Gastroesophageal sphincter (tissue), 4 donors: Measurements from ENCODE around the gene CCT6A. TPM values are rescaled to one million over a fixed set of nuclear protein-coding genes. Genes with fewer than 3 reads are reported as not detected.
"Not testable (repeated sequence)": the region's sequence is repeated elsewhere in the genome, so short reads cannot be mapped to it uniquely, and the experiment has no call there.

ENCODE experiments used
- ATAC-seq: fragments of 150-250 bp; one replicate; pipeline ENCODE4 v1.9.1; 2016; ENCODE audit warnings: mild to moderate bottlenecking, moderate library complexity
- H3K27ac ChIP-seq, 4 donors: fragments of 200-600 bp; sonication (generic) in 3 of 4; 1 replicate in 3 of 4; 2 replicates in 1 of 4; pipeline ENCODE4 v1.5.1; 2016 to 2019
- H3K27me3 ChIP-seq: fragments of 200-600 bp; sonication (generic); one replicate; pipeline ENCODE4 v1.5.1; 2019
- H3K36me3 ChIP-seq, 2 donors: fragments of 200-600 bp; sonication (generic); one replicate each; pipeline ENCODE4 v1.5.1; 2019; ENCODE audit warnings: control low read depth in 1 of 2
- H3K4me1 ChIP-seq, 3 donors: fragments of 200-600 bp; sonication (generic); 1 replicate in 2 of 3; 2 replicates in 1 of 3; pipeline ENCODE4 v1.5.1; 2016 to 2019; ENCODE audit warnings: control low read depth in 2 of 3
- H3K4me3 ChIP-seq, 2 donors: fragments of 200-600 bp; sonication (generic); one replicate each; pipeline ENCODE4 v1.5.1; 2019; ENCODE audit warnings: mild to moderate bottlenecking in 1 of 2, moderate library complexity in 1 of 2
- H3K9me3 ChIP-seq, 3 donors: fragments of 200-600 bp; sonication (generic); one replicate each; pipeline ENCODE4 v1.5.1; 2017 to 2019; ENCODE audit warnings: control low read depth in 2 of 3
- EP300 ChIP-seq: sonication (generic); formaldehyde crosslinking; IDR thresholded peaks from one replicate; pipeline ENCODE4 v1.6.1; 2017; ENCODE audit warnings: antibody characterized with exemption, mild to moderate bottlenecking
- POLR2A ChIP-seq, 2 donors: fragments of 450-650 bp; IDR thresholded peaks; one replicate each; pipeline ENCODE4 v1.6.1; 2017; ENCODE audit warnings: antibody characterized with exemption in 2 of 2, mild to moderate bottlenecking in 2 of 2, moderate library complexity in 1 of 2
- POLR2AphosphoS5 ChIP-seq: sonication (generic); formaldehyde crosslinking; IDR thresholded peaks from one replicate; pipeline ENCODE4 v1.6.1; 2017; ENCODE audit warnings: antibody characterized with exemption
- WGBS, 2 donors: methylation state at CpG; one replicate each; pipeline ENCODE4 v1.1.5; 2018; ENCODE audit warnings: low coverage in 1 of 2; 5-methylcytosine and 5-hydroxymethylcytosine counted together
- total RNA-seq, 4 donors: library from RNA; depleted of rRNA; stranded (reverse); fragments of >200 nt; gene quantifications; one replicate each; pipeline ENCODE4 v1.1.0, GENCODE V29; 2016
- TF ChIP-seq, protein P1 (sequence below), 4 experiments: fragments of 200-600 bp in 2 of 4; fragments of 450-650 bp in 2 of 4; sonication (generic) in 1 of 4; IDR thresholded peaks; one replicate each; pipeline ENCODE4 v1.5.1; 2017 to 2019; ENCODE audit warnings: antibody characterized with exemption in 4 of 4, mild to moderate bottlenecking in 2 of 4, moderate library complexity in 2 of 4

The CCT6A gene
- total RNA-seq, 4 donors from 2014 or later: 88.3 to 138 (median 116) TPM

DNA sequence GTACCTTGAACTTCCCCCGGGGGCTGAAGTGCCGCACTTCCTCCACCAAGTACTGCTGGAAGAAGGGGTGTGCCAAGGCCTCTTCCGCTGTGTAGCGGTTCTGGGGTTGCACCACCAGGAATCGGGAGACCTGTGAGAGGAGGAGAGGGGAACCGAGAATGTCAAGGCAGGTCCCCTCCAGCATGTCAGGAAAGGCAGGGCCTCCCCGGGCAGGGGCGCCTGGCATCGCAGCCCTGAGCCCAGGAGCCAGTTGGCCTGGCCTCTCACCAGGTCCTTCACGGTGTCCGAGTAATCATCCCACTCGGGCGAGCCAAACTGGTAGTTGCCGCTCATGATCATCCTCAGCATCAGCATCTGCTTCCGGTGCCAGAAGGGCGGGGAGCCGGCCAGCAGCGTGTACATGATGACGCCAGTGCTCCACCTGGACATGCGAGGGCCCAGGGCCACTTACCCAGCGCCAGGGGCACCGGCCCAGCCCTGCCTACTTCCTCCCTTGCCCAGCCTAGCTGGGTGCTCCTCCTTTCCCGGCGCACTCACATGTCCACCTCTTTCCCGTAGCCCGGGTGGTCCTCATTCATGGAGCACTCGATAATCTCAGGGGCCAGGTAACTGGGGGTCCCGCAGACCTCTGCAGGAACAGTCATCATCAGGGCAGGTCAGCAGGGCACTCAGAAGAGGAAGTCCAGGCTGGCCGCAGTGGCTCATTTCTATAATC is 30.2 kb downstream of the CCT6A start:
- H3K27ac ChIP-seq: peak overlapping the region in 1 of 4 donors; percentile 3
- H3K4me1 ChIP-seq: peaks cover 0 to 36% (median 14%) of the 10 kb centered on the region in 3 donors
- WGBS, 2 donors: 91 to 100% methylated on average over 5 to 9 of the region's 29 CpGs
- H3K9me3 ChIP-seq: no peaks in the 10 kb centered on the region
- no peak overlapping the region for H3K4me3 ChIP-seq
- TF ChIP-seq POLR2A (IDR thresholded peaks at IDR 0.05) (no peak), POLR2AphosphoS5 (no peak), EP300 (no peak)
- TF ChIP-seq, protein P1, sequence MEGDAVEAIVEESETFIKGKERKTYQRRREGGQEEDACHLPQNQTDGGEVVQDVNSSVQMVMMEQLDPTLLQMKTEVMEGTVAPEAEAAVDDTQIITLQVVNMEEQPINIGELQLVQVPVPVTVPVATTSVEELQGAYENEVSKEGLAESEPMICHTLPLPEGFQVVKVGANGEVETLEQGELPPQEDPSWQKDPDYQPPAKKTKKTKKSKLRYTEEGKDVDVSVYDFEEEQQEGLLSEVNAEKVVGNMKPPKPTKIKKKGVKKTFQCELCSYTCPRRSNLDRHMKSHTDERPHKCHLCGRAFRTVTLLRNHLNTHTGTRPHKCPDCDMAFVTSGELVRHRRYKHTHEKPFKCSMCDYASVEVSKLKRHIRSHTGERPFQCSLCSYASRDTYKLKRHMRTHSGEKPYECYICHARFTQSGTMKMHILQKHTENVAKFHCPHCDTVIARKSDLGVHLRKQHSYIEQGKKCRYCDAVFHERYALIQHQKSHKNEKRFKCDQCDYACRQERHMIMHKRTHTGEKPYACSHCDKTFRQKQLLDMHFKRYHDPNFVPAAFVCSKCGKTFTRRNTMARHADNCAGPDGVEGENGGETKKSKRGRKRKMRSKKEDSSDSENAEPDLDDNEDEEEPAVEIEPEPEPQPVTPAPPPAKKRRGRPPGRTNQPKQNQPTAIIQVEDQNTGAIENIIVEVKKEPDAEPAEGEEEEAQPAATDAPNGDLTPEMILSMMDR (IDR thresholded peaks at IDR 0.05): no peak
- H3K27me3 ChIP-seq: no peaks in the 10 kb centered on the region
- no peak for ATAC-seq
- peaks cover 0 to 62% of the 10 kb centered on the region in 2 donors for H3K36me3 ChIP-seq

GRCh38 chr7:56083150-56083785 is 31.7 kb downstream of the CCT6A start:
- H3K27ac ChIP-seq: peak overlapping the region in 1 of 4 donors; percentile 2
- 4 to 12% methylated on average over 4 to 9 of the region's 13 CpGs for WGBS, 2 donors
- peak; percentile 37 for ATAC-seq

DNA sequence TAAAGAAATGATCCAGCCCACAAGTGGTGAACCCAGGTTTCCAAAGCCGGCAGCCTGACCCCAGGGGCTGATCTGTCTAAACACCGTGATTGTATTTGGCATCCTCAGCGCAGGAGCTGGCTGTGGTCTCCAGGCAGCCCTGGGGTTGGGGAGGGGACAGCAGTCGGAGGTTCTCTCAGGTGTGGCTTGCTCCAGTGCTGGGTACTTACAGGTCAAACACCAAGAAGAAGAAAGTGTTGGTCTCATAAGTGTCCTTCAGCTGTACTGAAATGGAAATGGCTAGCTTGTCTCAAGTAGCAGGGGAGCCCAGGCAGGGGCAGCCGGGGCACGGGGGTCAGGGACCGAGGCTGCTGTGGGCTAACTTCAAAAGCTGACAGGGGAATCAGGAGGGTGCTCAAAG is 35.2 kb downstream of the CCT6A start:
- Histone ChIP-seq H3K36me3 (peaks cover 0 to 54% of the 10 kb centered on the region in 2 donors), H3K4me3 (no peak overlapping the region), H3K9me3 (no peaks in the 10 kb centered on the region), H3K4me1 (peaks cover 0 to 21% (median 9%) of the 10 kb centered on the region in 3 donors), H3K27ac (no peak overlapping the region), H3K27me3 (no peaks in the 10 kb centered on the region)
- TF ChIP-seq POLR2A (IDR thresholded peaks at IDR 0.05) (no peak), POLR2AphosphoS5 (no peak), EP300 (no peak)
- TF ChIP-seq, protein P1 (IDR thresholded peaks at IDR 0.05): no peak
- no peak for ATAC-seq
- 87 to 96% methylated on average over 4 to 7 of the region's 7 CpGs for WGBS, 2 donors

More at GRCh38 chr7:56083150-56083785, 31.7 kb downstream of the CCT6A start:
- Histone ChIP-seq H3K27me3 (no peaks in the 10 kb centered on the region), H3K4me1 (peaks cover 0 to 36% (median 14%) of the 10 kb centered on the region in 3 donors), H3K9me3 (no peaks in the 10 kb centered on the region), H3K4me3 (no peak overlapping the region), H3K36me3 (peaks cover 0 to 62% of the 10 kb centered on the region in 2 donors)
- TF ChIP-seq POLR2A (IDR thresholded peaks at IDR 0.05) (no peak), POLR2AphosphoS5 (no peak), EP300 (no peak)

GRCh38 chr7:56087445-56087844 is 35.9 kb downstream of the CCT6A start:
- no peaks in the 10 kb centered on the region for H3K9me3 ChIP-seq
- peaks cover 0 to 47% of the 10 kb centered on the region in 2 donors for H3K36me3 ChIP-seq
- H3K27ac ChIP-seq: no peak overlapping the region
- H3K27me3 ChIP-seq: no peaks in the 10 kb centered on the region
- no peak overlapping the region for H3K4me3 ChIP-seq
- no peak for TF ChIP-seq EP300
- 87% methylated on average over 10 of the region's 16 CpGs; no CpG with 5 or more reads in 1 of the 2 donors for WGBS, 2 donors
- no peak for ATAC-seq
- H3K4me1 ChIP-seq: peaks cover 0 to 28% (median 16%) of the 10 kb centered on the region in 3 donors

DNA sequence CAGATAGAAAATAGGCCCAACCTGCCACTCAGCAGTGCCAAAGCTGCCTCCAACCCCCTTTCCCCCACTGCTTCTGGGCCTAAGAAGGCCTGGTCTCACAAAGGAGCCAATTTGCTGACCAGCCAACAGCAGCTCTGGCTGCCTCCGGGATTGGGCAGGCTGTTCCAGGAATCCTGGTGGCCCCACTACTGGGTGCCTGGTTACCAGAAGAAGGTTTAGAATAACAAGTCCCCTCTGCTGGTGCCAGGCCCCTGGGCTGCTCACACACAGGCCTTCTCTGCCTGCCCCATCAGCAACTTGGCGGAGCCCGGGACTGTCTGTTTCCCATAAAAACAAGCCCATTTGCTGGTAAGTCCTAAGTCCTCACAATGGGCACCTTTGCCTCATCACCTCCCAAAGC is 40.0 kb downstream of the CCT6A start:
- TF ChIP-seq POLR2A (IDR thresholded peaks at IDR 0.05) (no peak), EP300 (no peak), POLR2AphosphoS5 (peak; percentile 52)
- WGBS, 2 donors: 0 to 29% methylated on average over 1 of the region's 3 CpGs
- no peaks in the 10 kb centered on the region for H3K9me3 ChIP-seq
- no peak overlapping the region for H3K4me3 ChIP-seq
- ATAC-seq: peak; percentile 31
- no peaks in the 10 kb centered on the region for H3K27me3 ChIP-seq
- H3K27ac ChIP-seq: peak overlapping the region in 3 of 4 donors; percentile 71 to 76 (median 74)
- peaks cover 0 to 28% (median 20%) of the 10 kb centered on the region in 3 donors for H3K4me1 ChIP-seq
- peaks cover 0 to 29% of the 10 kb centered on the region in 2 donors for H3K36me3 ChIP-seq

DNA sequence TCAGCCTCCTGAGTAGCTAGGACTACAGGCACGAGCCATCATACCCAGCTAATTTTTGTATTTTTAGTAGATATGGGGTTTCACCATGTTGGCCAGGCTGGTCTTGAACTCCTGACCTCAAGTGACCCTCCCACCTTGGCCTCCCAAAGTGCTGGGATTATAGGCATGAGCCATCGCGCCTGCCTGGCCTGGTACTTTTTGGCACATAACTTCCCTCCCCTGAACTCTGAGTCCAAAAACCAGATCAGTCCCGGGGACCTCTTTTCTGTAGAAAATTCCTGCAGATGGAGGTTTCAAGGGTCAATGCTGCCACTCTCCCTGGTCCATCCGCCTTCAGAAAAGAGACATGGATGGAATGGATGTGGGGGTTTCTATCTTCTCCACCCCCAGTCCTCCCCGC is 40.8 kb downstream of the CCT6A start:
- Histone ChIP-seq H3K36me3 (peaks cover 0 to 22% of the 10 kb centered on the region in 2 donors), H3K4me1 (peaks cover 0 to 28% (median 20%) of the 10 kb centered on the region in 3 donors), H3K27ac (peak overlapping the region in 3 of 4 donors; percentile 71 to 76 (median 74)), H3K4me3 (peak overlapping the region in 1 of 2 donors; percentile 33)
- H3K9me3 ChIP-seq, ATAC-seq, H3K27me3 ChIP-seq: not testable (repeated sequence)
- WGBS, 2 donors: 21 to 29% methylated on average over 1 to 2 of the region's 6 CpGs
